Suprapubic skin (tissue), 4 donors: ENCODE data around the gene ATP11A. TPM values are rescaled to one million over a fixed set of nuclear protein-coding genes. Genes with fewer than 3 reads are reported as not detected.
"Not testable (repeated sequence)": the region's sequence is repeated elsewhere in the genome, so short reads cannot be mapped to it uniquely, and the experiment has no call there.

Experiments
- DNase-seq, 2 donors: peaks; one replicate each; pipeline ENCODE4 v3.0.0-alpha.2; 2019; ENCODE audit warnings: low spot score in 2 of 2
- H3K27ac ChIP-seq: fragments of 200-600 bp; sonication (generic); one replicate; pipeline ENCODE4 v1.5.1; 2019
- H3K27me3 ChIP-seq: fragments of 200-600 bp; sonication (generic); one replicate; pipeline ENCODE4 v1.5.1; 2019
- H3K36me3 ChIP-seq: fragments of 200-600 bp; sonication (generic); one replicate; pipeline ENCODE4 v1.5.1; 2019
- H3K4me1 ChIP-seq: fragments of 200-600 bp; sonication (generic); one replicate; pipeline ENCODE4 v1.5.1; 2019
- H3K4me3 ChIP-seq: fragments of 200-600 bp; sonication (generic); one replicate; pipeline ENCODE4 v1.5.1; 2019; ENCODE audit warnings: mild to moderate bottlenecking
- H3K9me3 ChIP-seq: fragments of 200-600 bp; sonication (generic); one replicate; pipeline ENCODE4 v1.5.1; 2019
- EP300 ChIP-seq: sonication (generic); formaldehyde crosslinking; IDR thresholded peaks from one replicate; pipeline ENCODE4 v1.6.1; 2017; ENCODE audit warnings: antibody characterized with exemption
- POLR2A ChIP-seq, 2 donors: fragments of 450-650 bp; IDR thresholded peaks; one replicate each; pipeline ENCODE4 v1.6.1; 2017; ENCODE audit warnings: antibody characterized with exemption in 2 of 2, mild to moderate bottlenecking in 2 of 2, moderate library complexity in 2 of 2
- POLR2AphosphoS5 ChIP-seq, 3 donors: sonication (generic); formaldehyde crosslinking; IDR thresholded peaks; one replicate each; pipeline ENCODE4 v1.6.1; 2017; ENCODE audit warnings: antibody characterized with exemption in 3 of 3
- WGBS: methylation state at CpG from one replicate; pipeline ENCODE4 v1.1.5; 2018; 5-methylcytosine and 5-hydroxymethylcytosine counted together
- total RNA-seq, 4 donors: library from RNA; depleted of rRNA; stranded (reverse); fragments of >200 nt; gene quantifications; one replicate each; pipeline ENCODE4 v1.1.0, GENCODE V29; 2016
- TF ChIP-seq, protein P1 (sequence below), 2 donors: fragments of 200-600 bp in 1 of 2; fragments of 450-650 bp in 1 of 2; sonication (generic) in 1 of 2; IDR thresholded peaks; one replicate each; pipeline ENCODE4 v1.5.1; 2016 to 2019; ENCODE audit warnings: antibody characterized with exemption in 2 of 2, mild to moderate bottlenecking in 1 of 2, moderate library complexity in 1 of 2

Gene ATP11A
- total RNA-seq, 4 donors from 2014 or later: 22.8 to 51.0 (median 39.8) TPM

DNA sequence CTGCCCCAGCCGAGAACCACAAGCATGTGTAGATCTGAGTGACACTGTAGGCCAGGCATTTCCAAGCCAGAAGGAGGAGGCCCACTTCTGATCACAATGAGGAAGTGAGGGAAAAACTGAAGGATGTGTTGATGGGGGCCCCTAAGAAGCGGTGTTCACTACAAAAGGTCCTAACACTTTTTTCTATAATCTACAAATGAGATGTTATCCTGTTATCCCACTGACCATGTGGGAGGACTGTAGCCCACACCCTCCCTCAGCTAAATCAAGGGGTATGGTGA lies 180.2 kb downstream of the ATP11A start:
- Histone ChIP-seq H3K9me3 (no peaks in the 10 kb centered on the region), H3K4me3 (no peak overlapping the region), H3K27me3 (no peaks in the 10 kb centered on the region), H3K27ac (no peak overlapping the region), H3K4me1 (no peaks in the 10 kb centered on the region), H3K36me3 (peaks cover 36% of the 10 kb centered on the region)
- WGBS: 69% methylated on average over 2 of the region's 2 CpGs
- DNase-seq: no peak
- TF ChIP-seq POLR2AphosphoS5 (IDR thresholded peaks at IDR 0.05) (no peak), POLR2A (IDR thresholded peaks at IDR 0.05) (no peak), EP300 (no peak)
- TF ChIP-seq, protein P1, sequence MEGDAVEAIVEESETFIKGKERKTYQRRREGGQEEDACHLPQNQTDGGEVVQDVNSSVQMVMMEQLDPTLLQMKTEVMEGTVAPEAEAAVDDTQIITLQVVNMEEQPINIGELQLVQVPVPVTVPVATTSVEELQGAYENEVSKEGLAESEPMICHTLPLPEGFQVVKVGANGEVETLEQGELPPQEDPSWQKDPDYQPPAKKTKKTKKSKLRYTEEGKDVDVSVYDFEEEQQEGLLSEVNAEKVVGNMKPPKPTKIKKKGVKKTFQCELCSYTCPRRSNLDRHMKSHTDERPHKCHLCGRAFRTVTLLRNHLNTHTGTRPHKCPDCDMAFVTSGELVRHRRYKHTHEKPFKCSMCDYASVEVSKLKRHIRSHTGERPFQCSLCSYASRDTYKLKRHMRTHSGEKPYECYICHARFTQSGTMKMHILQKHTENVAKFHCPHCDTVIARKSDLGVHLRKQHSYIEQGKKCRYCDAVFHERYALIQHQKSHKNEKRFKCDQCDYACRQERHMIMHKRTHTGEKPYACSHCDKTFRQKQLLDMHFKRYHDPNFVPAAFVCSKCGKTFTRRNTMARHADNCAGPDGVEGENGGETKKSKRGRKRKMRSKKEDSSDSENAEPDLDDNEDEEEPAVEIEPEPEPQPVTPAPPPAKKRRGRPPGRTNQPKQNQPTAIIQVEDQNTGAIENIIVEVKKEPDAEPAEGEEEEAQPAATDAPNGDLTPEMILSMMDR (IDR thresholded peaks at IDR 0.05): no peak

DNA sequence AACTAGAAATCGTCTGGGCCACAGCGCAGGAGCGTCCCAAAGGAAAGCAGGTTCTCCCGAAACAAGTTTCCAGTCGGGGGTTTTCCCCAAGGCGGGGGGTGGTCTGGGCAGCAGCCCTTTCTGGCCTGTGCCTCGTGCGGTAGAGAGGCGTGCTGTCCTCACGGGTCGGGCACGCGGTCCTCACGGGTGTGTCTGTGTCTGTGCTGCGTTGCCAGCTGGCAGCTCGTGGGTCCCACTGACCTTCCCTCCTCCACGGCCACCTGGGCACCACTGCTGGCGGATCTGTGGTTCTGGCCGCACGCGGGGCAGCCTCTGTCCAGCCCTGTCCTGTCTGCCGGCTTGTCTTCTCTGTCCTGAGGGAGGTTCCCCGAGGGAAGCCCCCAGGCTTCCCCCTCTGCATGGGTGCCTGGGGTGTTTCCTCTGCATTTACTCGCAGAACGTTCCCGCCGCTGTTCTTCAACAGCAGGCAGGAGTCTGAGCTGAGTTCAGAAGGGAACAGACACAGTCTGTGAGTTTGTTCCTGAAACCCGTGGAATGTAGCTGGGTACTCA lies 181.0 kb downstream of the ATP11A start:
- DNase-seq: no peak
- 86% methylated on average over 15 of the region's 28 CpGs for WGBS
- Histone ChIP-seq H3K4me3 (no peak overlapping the region), H3K4me1 (no peaks in the 10 kb centered on the region), H3K27me3 (no peaks in the 10 kb centered on the region), H3K9me3 (no peaks in the 10 kb centered on the region), H3K27ac (no peak overlapping the region), H3K36me3 (peaks cover 31% of the 10 kb centered on the region)
- TF ChIP-seq POLR2AphosphoS5 (IDR thresholded peaks at IDR 0.05) (no peak), EP300 (no peak), POLR2A (IDR thresholded peaks at IDR 0.05) (no peak)
- TF ChIP-seq, protein P1 (IDR thresholded peaks at IDR 0.05): no peak

DNA sequence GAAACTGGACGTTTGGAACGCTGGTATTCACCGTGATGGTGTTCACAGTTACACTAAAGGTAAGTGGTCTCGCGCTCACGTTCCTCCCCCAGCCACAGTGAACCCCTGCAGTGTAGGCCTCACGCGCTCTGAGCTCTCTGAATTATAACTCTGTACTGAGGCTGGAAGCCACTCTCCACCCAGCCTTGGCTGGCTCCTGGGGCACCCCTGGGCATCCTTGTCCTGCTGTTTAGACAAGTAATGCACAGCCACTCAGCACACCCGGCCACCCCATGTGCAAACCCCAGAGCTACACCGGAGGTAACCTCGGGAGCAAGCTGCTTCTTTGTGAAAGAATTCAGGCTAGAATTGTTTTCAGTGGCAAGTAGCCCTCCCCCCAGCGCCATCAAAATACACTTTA lies 181.9 kb downstream of the ATP11A start:
- Histone ChIP-seq H3K9me3 (no peaks in the 10 kb centered on the region), H3K36me3 (peaks cover 31% of the 10 kb centered on the region), H3K4me1 (no peaks in the 10 kb centered on the region), H3K4me3 (no peak overlapping the region), H3K27ac (no peak overlapping the region), H3K27me3 (no peaks in the 10 kb centered on the region)
- TF ChIP-seq POLR2AphosphoS5 (IDR thresholded peaks at IDR 0.05) (no peak), POLR2A (IDR thresholded peaks at IDR 0.05) (no peak), EP300 (no peak)
- TF ChIP-seq, protein P1 (IDR thresholded peaks at IDR 0.05): no peak
- 88% methylated on average over 12 of the region's 12 CpGs for WGBS
- no peak for DNase-seq

DNA sequence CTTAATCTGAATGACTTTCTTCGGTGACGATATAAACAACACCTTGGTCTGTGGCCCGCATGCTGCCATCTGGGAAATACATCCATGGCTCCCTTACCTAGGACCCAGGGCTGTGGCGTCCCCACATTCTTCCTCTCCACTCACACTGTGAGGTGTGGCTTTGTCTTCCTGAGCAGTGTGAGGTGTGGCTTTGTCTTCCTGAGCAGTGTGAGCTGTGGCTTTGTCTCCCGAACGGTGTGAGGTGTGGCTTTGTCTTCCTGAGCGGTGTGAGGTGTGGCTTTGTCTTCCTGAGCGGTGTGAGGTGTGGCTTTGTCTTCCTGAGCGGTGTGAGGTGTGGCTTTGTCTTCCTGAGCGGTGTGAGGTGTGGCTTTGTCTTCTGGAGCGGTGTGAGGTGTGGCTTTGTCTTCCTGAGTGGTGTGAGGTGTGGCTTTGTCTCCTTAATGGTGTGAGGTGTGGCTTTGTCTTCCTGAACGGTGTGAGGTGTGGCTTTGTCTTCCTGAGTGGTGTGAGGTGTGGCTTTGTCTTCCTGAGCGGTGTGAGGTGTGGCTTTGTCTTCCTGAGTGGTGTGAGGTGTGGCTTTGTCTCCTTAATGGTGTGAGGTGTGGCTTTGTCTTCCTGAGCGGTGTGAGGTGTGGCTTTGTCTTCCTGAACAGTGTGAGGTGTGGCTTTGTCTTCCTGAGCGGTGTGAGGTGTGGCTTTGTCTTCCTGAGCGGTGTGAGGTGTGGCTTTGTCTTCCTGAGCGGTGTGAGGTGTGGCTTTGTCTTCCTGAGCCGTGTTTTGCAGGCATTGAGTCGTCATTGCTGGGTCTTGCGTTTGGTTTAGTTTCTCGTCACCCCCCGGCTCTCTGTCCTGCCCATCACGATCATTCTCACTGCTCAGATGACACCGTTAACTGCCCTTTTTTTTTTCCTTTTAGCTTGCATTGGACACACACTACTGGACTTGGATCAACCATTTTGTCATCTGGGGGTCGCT lies 183.1 kb downstream of the ATP11A start:
- H3K9me3 ChIP-seq, H3K27ac ChIP-seq, H3K4me3 ChIP-seq, H3K27me3 ChIP-seq, H3K4me1 ChIP-seq: not testable (repeated sequence)
- peaks cover 34% of the 10 kb centered on the region for H3K36me3 ChIP-seq
- WGBS: 59% methylated on average over 23 of the region's 25 CpGs
- DNase-seq: peak in 1 of 2 donors; percentile 50

DNA sequence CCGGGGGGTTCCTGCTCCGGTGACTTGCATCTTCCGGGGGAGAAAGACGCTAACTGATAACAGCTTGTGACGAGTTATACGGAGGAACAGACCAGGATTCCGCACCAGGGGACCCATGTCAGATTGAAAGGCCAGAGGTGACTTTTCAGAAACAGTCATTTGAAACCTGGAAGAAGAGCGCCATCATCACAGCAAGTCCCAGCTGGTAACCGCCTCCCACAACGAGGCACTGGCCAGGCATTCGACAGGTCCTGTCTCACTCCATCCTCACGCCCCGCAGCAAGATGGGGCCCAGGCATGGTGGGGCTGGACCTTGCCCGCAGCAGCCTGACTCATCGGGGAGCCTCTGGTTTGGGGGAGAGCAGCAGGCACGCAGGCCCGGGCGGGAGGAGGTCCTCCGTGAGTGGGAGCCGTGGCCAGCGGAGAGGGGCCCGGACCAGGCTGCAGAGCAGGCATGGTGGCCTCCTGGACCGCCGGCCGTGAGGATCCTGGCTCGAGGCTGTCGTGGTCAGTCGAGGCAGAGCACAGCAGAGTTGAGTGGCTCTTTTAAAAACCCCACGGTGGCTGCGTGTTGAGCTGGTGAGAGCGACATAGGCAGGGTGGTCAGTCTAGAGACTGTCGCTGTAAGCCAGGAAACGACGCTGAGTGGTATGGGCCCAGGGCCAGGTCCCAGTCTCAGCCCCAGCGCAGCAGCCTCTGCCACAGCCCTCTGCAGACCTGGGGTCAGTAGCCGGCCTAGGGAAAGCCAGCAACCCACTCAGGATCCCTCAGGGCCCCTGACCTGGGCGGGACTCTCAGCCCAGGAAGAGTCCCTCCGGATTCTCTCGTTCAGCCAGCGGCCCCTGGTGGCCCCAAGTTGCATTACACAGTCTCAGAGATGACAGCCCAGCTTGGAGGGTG lies 184.3 kb downstream of the ATP11A start:
- Histone ChIP-seq H3K4me1 (no peaks in the 10 kb centered on the region), H3K27ac (no peak overlapping the region), H3K27me3 (no peaks in the 10 kb centered on the region), H3K36me3 (peaks cover 42% of the 10 kb centered on the region), H3K9me3 (no peaks in the 10 kb centered on the region), H3K4me3 (no peak overlapping the region)
- DNase-seq: peak; percentile 83 to 90
- no peak for TF ChIP-seq POLR2AphosphoS5 (IDR thresholded peaks at IDR 0.05)
- no peak for TF ChIP-seq POLR2A (IDR thresholded peaks at IDR 0.05)
- no peak for TF ChIP-seq EP300
- TF ChIP-seq, protein P1 (IDR thresholded peaks at IDR 0.05): peak; percentile 86 to 90
- 68% methylated on average over 20 of the region's 40 CpGs for WGBS
